GM19395 (cell line): ENCODE results near the gene EIF4EBP3.

Source experiments
- ATAC-seq: cut with Tn5 transposase; IDR thresholded peaks from one replicate; pipeline ENCODE4 v1.9.1; 2021; ENCODE audit warnings: mild to moderate bottlenecking, moderate library complexity; ENCODE audit not compliant: unreplicated experiment

The EIF4EBP3 gene

DNA sequence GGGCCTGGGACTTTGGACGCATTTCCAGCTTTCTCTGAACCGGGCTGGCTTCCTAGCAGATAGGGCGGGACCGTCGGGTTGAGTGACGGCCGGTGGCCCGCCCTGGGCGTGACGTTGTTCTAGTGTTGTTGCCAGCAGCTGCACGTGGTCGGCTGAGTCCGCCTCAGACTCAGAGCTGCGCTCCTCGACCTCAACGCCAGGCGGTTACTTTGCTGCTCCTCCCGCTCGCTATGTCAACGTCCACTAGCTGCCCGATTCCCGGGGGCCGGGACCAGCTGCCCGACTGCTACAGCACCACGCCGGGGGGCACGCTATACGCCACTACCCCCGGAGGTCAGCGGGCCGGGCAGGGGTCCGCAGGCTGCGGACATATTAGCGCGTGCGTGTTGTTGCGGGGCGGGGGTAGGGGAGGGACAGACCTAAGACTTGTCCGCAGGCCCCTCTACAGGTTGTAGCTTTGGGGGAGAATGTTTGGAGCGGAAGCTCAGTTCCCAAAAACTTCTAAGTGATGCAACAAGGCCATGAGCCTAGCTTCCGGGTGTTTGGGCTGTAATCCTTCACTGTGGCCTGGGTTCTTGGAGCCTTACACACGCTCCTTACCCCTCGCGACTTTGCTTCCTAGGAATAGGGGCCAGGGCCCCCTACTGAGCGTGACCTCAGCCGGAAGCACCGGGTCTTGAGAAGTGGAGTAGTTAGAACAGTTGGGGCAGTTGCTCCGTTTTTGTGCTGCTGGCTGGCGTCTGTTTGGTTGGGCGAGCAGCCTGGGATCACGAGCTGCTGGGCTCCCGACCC lies at the start of gene EIF4EBP3:
EIF4EBP3 (plus strand) TSS at position 155 of the 792 bp plus-strand sequence; CDS start at position 231, 76 bp downstream.
- peak; percentile 99 for ATAC-seq

DNA sequence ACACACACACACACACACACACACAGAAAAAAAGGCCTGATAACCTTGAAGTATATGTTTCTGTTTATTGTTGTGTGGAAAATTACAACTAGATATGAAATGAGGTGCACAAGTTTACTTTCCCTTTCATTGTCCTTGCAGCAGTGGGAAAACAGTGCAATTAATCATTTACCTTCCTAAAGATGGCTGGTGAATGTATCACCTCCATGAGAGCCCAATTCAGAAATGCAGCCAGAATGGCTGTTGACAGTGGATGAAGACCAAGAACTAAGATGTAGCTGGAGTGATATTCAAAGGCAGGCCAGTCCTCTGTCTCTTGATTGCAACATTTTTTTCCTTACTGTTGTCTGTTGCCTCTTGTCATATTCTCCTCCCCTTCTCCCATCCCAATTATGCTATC lies 49.6 kb upstream of the EIF4EBP3 start:
- no peak for ATAC-seq

DNA sequence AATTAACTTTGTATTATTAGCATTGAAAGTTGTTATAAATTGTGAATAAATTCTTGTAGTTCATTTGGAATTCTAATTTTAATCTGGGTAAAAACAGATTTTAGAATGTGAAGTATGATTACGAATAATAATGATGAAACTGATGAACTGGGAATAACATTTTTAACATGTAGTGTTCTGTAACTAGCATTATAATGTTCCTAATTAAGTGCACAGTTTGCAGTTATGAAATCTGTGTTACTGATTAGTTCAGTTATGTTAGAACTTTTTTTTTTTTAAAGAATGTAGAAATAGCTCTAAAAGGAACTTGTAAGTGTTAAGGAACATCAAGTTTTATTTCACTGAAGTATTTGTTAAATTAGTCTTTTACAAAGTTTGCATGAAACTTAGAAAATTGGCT lies 48.9 kb upstream of the EIF4EBP3 start:
- ATAC-seq = no peak

DNA sequence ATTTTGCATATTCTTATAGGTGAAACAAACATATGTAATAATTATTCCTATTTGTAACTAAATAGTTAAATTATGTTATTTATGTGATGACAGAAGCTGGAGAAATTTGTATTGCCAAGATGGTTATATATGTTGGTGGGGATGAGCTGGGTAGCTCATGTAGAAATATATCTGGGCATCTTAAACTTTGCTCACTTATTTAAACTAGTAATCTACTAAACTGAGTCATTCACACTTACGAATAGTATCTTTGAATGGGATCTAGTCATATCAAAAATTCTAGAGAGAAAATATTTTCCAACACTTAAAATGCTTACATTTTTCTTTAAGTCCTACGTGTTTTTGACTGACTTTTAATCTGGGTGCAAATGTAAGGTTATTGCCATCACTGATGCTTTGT lies 44.6 kb upstream of the EIF4EBP3 start:
- no peak for ATAC-seq

DNA sequence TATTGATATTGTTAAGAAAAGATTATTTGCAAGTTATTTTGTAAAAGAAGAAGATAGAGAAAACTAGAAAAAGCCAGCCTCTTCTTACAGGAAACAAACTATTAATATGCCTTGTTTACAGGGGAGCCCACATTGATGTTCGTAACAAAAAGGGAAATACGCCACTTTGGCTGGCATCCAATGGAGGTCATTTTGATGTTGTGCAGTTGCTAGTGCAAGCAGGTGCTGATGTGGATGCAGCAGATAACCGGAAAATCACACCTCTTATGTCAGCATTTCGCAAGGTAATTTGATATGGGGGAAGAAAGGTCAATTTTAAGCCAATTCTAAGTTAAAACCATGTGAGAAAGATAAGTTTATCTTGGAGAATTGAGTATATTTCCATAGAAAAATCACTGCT lies 37.6 kb upstream of the EIF4EBP3 start:
- ATAC-seq = no peak

DNA sequence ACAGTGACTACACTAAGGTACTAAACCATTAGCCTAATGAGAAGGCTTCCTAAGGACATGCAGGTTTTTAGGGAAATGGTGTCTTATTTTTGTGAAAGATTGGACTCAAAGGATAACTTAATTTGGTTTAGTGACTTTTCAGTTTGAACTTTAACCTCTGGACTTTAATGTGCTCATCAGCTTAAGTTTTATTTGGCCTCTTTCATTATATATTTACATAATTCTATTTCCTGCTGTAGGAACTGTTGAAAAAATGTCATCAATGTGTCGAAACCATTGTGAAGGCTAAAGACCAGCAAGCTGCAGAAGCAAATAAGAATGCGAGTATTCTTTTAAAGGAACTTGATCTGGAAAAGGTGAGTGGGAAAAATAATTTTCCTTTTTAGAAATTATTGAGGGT lies 34.3 kb upstream of the EIF4EBP3 start:
- no peak for ATAC-seq

DNA sequence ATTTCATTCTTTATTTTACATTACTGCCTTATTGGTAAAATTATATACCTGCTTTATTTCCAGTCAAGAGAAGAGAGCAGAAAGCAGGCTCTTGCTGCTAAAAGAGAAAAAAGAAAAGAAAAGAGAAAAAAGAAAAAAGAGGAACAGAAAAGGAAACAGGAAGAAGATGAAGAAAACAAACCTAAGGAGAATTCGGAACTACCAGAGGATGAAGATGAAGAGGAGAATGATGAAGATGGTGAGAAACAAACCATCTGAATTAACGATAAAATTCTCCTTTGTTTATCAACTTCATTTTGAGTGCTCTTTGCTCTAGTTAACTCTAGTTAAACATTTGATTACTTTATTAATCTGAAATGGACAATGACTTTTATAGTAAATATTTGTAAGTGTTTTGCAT lies 23.5 kb upstream of the EIF4EBP3 start:
- no peak for ATAC-seq

DNA sequence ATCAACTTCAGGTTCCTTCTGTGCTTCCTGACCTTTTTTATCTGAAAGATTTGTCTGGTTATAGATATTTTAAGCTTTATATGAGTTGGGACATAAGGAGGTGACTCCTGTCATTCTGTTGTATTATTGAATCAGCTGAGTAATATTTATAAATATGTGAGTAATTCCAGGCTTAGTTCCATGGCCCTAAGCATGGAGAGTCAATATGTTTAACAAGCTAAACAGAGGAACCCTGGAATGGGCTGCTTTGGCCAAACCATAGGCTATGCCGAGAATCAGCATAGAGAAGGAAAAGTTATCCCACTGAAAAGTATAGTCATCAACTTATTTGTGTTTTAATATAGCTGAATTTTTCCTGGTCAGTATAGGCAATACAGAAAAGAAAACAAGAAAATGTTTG lies 7.2 kb upstream of the EIF4EBP3 start:
- no peak for ATAC-seq

DNA sequence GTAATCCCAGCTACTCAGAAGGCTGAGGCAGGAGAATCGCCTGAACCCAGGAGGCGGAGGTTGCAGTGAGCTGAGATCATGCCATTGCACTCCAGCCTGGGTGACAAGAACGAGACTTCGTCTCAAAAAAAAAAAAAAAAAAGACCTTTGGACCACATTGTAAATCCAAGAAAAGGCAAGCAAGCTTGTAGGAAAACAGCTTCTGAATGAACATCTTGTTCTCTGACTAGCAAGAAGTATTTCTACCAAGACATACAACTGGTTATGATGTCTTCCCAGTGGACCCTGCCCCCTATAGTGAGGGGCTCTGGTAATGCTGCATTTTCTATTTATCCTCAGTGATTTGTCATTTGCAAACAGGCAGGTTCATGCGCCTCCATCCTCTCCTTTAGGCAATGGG lies 4.5 kb upstream of the EIF4EBP3 start:
- ATAC-seq = no peak

DNA sequence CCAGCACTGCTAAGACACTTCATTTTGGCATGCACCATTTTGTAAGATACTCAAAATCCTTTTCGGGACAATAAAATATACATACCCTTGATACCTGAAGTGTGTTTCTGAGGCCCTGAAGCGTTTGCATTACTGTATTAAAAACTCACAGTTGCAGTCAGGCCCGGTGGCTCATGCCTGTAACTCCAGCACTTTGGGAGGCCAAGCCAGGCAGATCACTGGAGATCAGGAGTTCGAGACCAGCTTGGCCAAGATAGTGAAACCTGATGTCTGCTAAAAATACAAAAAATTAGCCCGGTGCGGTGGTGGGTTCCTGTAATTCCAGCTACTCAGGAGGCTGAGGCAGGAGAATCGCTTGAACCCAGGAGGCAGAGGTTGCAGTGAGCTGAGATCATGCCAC lies 2.5 kb upstream of the EIF4EBP3 start:
- ATAC-seq = no peak

DNA sequence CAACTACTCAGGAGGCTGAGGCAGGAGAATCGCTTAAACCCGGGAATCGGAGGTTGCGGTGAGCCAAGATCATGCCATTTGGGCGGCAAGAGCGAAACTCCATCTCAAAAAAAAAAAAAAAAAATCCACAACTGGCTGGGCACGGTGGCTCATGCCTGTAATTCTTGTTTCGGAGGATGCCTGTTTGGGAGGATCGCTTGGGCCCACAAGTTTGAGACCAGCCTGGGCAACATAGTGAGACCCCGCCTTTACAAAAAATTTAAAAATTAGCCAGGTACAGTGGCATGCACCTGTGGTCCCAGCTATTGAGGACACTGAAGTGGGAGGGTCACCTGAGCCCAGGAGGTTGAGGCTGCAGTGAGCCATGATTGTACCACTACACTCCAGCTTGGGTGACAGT lies 1.9 kb upstream of the EIF4EBP3 start:
- ATAC-seq = no peak

DNA sequence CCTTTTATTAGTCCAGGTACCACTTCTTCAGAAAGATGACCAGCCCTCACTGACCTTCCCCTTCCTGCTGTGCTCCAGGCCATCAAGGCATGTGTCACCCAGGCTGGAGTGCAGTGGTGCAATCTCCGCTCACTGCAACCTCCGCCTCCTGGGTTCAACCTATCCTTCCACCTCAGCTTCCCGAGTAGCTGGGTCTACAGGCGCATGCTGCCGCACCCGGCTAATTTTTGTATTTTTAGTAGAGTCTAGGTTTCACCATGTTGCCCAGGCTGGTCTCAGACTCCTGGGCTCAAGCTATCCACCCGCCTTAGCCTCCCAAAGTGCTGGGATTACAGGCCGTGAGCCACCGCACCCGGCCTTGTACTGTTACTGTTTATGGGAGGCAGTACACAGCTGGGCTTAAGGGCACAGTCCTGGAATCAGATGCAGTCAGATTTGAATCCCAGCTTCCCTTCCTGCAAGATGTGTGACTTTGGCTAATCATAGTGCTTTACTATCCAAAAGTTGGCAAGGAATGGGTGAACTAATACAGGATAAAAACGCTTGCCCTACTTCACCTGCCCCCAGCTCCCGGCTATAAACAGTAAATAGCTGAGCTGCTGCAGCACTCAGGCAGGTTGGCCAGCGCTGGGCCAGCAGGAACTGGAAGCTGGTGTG lies 483 bp upstream of the EIF4EBP3 start:
- ATAC-seq = peak; percentile 10

DNA sequence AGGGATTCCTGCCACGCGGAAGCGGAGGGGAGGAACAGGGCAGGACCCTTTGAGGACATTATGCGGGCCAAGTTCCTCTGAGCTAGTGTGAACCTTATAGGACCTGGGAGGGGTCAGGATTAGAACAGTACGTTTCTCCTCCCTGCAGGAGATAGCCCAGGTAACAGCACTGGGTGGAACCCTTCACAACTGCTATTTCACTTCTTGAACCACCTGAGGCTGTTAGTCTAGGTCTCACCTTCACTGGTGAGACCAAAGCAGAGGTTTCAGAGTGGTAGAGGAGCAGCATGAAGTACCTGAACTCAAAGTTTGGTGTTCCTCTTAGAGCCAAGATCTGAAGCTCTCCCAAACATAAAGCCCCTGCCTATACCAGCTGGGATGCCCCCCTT lies 832 bp downstream of the EIF4EBP3 start:
- ATAC-seq = peak; percentile 16

DNA sequence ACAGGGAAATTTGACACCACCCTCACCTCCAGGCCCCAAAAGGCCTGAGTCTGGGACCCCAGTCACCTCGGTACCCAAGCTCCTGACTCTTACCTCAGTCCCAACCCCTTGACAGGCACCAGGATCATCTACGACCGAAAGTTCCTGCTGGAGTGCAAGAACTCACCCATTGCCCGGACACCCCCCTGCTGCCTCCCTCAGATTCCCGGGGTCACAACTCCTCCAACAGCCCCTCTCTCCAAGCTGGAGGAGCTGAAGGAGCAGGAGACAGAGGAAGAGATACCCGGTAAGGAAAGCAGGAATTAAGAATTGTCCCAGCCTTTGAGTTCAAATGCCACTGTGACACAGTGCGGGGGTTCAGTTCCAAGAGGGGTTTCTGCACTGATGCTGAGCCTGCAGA lies 1.3 kb downstream of the EIF4EBP3 start:
- no peak for ATAC-seq

DNA sequence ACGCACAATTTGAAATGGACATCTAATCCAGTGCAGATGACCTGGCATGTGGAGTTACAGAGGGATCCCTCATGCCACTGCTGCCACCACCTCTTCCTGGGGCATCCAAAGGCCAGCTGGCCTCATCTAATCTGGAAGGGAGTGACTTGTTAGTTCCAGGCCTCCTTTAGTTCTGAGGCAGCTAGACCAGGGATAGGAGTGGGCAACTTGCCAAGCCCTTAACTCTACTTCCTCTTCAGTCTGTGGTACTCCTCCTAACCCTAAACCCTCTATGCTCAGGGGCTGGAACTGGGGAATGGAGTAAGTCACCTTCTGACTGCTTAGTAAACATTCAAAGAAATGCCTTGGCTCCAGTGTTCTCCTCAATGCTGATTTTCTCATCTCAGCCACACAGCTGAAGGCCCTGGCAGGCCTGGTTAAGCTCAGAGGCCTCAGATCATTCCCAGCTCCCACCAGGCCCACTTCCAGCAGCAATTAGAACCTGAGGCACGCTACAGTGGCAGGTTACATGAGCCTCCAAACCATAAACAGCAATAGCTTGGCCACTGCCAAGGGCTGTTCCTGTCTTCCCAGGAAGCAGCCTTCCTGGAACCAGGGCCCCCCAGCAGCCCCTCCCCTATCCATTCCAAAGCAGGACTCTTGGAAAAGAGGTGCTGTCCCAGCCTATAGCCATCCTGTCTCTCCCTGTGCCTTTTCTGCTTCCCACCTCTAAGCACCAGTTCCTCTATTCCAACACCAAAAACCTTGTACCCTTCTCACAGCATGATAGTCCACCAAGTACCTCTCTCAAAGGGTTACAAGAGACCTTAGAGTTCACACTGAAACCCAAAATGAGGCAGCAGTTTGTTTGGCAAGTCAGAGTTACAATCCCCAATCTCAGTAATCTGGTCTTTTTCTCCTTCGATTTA lies 2.0 kb downstream of the EIF4EBP3 start:
- no peak for ATAC-seq

DNA sequence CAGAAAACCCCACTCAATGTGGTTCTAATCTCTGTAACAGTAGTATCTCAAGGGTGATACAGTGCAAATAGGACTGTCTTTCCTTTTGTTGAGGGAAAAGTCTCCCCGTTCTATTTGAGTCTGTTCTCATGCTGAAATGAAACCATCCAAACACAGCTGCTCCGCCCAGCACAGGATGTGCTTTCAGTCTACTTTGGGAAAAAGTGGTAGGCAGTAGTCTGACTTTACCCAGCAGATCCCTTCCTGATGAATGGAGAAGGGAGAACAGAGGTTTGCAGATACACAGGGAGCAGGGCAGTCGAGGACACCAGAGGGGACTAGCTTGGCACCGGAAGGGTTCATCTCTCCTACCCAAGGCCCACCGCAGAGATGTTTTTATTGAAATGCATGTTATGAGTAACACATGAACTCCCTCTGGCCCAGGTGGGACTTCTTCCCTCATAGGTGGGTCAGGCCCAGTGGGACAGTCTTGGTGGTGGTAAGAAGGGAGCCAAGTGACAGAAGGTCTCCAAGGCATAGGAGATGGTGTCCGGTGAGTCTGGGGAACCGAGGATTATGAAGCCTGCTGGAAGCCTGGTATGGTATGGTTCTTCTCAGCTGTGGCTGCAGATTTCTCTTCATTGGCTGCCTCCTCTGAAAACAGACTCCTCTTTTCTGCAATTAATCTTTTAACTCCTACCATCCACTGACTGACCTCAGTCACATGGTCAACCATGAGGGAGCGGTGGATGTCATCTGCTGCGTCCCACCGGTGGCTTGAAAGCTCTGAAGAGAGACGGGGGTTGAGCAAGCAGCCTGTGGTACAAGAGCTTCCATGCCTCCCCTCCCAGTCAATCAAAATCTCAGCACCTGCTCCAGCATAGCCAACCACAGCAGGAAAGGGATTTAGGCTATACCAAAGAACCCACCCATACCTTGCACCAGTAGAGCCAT lies 3.0 kb downstream of the EIF4EBP3 start:
- no peak for ATAC-seq

DNA sequence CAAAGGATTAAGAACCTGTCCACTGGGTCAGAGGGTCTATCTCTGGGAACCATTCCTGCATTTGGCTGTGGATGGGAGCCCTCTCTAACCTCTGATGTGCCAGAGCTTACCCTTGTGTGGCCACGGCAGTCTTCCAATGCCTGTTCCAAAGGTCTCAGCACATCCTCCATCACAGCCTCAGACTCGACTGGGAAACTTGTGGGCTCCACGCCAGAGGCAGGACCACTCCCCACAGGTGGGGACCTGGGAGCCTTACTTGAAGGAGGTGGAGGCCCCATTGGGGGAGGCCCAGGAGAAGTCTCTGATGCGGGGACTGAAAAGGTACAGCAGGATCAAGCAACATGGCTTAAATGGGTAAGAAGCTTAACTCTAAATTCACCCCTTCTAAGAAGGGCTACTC lies 4.4 kb downstream of the EIF4EBP3 start:
- ATAC-seq = no peak

DNA sequence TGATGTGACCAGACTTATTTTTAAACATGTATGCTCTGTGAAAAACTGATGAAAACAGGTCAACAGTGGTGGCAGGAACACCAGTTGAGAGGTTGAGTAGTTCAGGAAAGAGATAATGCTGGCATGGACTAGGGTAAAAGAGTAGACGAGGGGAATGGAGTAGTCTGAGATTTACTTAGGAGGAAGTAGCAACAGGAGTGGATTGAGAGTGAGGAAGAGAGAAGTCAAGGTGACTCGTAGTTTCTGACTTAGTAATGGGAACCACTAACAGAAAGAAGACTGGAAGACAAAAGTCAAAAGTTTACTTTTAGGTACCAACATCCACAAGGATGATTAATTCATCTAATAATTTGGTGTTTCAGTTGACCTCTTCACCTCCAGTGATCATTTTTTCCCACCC lies 6.2 kb downstream of the EIF4EBP3 start:
- ATAC-seq = no peak

DNA sequence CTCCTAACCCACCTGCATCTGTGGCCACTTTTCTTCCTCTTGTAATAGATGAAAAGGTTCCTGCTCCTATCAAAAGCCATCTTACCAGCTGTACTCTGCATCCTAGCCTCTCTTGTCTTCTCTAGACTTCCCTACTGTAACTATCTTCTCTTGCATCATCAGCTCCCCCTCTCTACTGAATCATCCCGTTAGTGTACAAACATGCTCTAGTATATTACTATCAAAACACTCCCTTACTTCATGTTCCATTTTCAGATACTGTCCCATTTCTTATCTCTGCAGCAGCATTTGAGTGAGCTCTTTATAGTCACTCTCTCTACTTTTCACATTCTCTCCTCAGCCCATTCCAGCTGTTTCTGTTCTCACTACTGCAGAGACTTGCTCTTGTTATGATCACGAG lies 7.0 kb downstream of the EIF4EBP3 start:
- ATAC-seq = no peak

DNA sequence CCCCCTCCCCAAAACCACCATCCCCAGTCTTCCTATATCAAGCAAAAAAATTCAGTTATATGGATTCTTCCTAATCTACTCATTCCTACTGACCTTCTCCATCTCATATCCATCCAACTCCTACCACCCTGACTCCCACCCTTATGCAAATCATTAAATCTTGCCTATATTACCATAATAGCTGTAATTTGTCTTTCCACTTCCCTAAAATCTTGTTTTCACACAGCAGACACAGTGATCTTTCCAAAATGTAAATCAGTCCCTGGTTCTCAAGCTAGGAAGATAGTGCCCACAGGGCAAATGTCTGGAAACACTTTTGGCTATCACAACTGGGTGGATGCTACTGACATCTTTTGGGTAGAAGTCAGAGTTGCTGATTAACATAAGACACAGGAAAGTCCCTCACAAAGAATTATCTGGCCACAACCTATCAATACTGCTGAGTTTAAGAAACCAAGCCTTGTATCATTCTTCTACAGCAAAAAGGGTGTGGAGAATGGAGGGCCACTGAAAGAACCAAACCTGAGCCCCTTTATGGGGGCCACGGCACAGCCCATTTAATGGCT lies 8.4 kb downstream of the EIF4EBP3 start:
- ATAC-seq = no peak
